Measurements from ENCODE around the gene HOGA1. TPM values are rescaled to one million over a fixed set of nuclear protein-coding genes. Genes with fewer than 3 reads are reported as not detected.

The HOGA1 gene
- total RNA-seq, 1 donor from 2014 or later = 2.1 TPM

DNA sequence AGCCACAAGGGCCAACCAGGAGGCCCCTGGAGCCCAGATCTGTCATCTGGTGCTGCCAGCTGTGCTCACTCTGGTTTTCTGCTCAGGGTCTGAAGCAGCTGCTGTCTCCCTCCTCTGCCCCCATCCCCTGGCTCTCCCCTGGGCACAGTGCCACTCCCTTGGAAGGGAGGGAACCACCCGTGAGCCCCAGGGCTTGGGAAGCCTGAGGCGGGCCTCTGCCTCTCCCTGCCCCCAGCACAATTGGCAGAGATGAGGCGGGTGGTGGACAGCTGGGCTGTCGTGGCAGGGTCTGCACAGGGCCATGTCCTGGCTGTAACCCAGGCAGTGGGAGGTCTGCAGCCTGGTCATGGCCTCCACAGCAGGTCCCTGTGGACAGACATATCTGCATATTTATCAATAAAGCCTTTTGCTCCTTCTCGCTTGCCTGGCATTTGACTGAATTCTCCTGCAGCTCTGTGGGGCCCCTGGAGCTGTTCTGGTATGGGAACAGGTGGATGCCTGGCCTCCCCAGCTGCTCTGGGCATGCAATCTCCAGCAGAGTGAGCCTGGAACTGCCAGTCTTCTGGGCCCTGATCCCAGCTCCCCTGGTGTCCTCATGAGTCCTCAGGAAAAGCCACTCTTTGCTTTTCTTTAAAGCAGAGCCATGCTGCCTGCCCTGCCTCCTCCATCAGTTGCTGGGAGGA is 13.3 kb upstream of the HOGA1 start:
- no peaks in the 10 kb centered on the region for H3K9me3 Mint-ChIP-seq
- H3K27ac Mint-ChIP-seq = peak overlapping the region; percentile 87
- H3K36me3 Mint-ChIP-seq = no peaks in the 10 kb centered on the region
- TF ChIP-seq, protein P1, sequence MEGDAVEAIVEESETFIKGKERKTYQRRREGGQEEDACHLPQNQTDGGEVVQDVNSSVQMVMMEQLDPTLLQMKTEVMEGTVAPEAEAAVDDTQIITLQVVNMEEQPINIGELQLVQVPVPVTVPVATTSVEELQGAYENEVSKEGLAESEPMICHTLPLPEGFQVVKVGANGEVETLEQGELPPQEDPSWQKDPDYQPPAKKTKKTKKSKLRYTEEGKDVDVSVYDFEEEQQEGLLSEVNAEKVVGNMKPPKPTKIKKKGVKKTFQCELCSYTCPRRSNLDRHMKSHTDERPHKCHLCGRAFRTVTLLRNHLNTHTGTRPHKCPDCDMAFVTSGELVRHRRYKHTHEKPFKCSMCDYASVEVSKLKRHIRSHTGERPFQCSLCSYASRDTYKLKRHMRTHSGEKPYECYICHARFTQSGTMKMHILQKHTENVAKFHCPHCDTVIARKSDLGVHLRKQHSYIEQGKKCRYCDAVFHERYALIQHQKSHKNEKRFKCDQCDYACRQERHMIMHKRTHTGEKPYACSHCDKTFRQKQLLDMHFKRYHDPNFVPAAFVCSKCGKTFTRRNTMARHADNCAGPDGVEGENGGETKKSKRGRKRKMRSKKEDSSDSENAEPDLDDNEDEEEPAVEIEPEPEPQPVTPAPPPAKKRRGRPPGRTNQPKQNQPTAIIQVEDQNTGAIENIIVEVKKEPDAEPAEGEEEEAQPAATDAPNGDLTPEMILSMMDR (conservative IDR thresholded peaks at IDR 0.05) = no peak
- DNase-seq (ENCODE audit: extremely low spot score, unreplicated experiment) = no peak
- H3K4me3 Mint-ChIP-seq = no peak overlapping the region
- no peaks in the 10 kb centered on the region for H3K27me3 Mint-ChIP-seq
- H3K4me1 Mint-ChIP-seq (ENCODE audit: unreplicated experiment) = no peaks in the 10 kb centered on the region

DNA sequence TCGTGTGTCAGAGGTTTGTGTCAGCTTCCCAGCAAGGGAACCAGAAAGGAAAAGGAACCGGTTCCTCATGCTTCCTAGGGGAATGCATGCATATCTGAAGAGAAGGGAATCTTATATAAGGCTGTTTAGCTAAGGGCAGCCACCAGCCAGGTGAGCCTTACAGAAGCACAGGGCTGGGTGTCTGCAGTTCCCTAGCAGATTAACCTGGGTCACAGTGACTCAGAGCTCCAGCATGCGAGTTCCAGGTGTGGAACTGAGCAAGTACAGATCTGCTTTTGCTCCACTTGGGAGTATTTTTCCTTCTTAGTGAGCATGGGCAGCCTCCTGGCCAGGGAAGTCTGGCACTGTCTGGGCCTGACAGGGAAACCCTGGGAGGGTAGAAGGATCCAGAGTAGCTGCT is 12.6 kb upstream of the HOGA1 start:
- TF ChIP-seq, protein P1 (conservative IDR thresholded peaks at IDR 0.05) = no peak
- H3K4me1 Mint-ChIP-seq (ENCODE audit: unreplicated experiment) = no peaks in the 10 kb centered on the region
- no peak for DNase-seq (ENCODE audit: extremely low spot score, unreplicated experiment)
- no peaks in the 10 kb centered on the region for H3K27me3 Mint-ChIP-seq
- H3K36me3 Mint-ChIP-seq = no peaks in the 10 kb centered on the region
- no peak overlapping the region for H3K4me3 Mint-ChIP-seq
- no peaks in the 10 kb centered on the region for H3K9me3 Mint-ChIP-seq
- peak overlapping the region; percentile 87 for H3K27ac Mint-ChIP-seq

DNA sequence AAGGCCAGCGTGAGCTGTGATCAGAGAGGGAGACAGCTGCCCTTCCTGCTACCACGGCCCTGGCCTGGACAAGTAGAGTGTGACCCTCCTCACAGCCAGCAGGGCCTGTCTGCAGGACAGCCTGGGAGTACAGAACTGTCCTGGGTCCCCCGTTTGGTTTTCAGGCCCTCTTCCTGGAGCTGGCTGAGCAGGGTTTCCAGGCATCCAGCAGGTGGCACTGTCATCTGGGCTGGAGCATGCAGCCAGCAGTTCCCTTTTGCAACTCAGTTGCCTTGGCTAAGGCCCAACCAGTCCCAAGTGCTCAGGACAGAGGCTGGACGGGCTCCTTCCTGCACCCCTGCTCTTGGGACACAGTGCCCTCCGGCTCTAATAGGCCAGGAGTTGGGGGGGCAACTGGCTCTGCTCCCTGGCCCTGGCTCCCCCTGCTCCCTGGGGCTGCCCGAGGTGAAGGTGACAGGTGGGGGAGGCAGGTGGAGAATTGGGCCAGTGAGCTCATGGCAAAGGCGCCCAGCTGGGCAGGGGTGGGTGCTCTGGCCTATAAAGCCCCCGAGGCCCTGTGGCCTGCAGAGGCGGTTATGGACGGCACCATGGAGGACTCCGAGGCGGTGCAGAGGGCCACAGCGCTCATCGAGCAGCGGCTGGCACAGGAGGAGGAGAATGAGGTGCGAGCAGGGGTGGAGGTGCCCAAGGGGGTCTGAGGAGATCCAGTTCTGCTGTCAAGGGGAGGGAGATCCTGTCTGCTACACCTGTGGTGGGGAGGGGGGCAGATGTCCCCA is 11.8 kb upstream of the HOGA1 start, which contains the start of gene ANKRD2:
Gene ANKRD2, plus strand, starts transcription at position 566 of the 776 bp plus-strand sequence. Its CDS starts 10 bp downstream, at position 576.
- Mint-ChIP-seq H3K27ac (peak within 1 kb of the TSS; percentile 87), H3K9me3 (no peaks in the 10 kb centered on the region), H3K36me3 (no peaks in the 10 kb centered on the region), H3K4me3 (no peak within 1 kb of the TSS), H3K27me3 (no peaks in the 10 kb centered on the region), H3K4me1 (ENCODE audit: unreplicated experiment) (no peaks in the 10 kb centered on the region)
- DNase-seq (ENCODE audit: extremely low spot score, unreplicated experiment) = no peak
- TF ChIP-seq, protein P1 (conservative IDR thresholded peaks at IDR 0.05) = peak; percentile 83

DNA sequence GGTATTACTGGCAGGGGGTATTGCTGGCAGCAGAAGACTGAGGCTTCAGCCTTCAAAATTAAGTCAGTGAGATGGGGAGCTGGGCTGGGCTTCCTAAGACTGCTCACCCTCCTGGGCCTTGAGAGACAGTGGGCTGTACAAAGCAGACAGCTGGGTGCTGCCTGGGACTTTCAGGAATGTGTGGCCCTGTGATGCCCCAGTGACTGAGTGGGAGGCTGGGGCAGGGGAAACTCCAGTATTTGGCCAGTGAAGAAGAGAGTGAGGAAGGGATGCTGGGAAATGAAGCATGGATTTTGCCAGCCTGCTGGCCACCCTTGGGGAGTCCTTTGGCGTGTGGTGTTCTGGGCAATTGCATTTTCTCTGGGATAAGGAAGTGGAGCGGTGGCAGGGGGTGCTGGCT is 11.2 kb upstream of the HOGA1 start:
- DNase-seq (ENCODE audit: extremely low spot score, unreplicated experiment) = no peak
- H3K36me3 Mint-ChIP-seq = no peaks in the 10 kb centered on the region
- H3K4me3 Mint-ChIP-seq = no peak overlapping the region
- H3K27me3 Mint-ChIP-seq = no peaks in the 10 kb centered on the region
- no peak overlapping the region for H3K27ac Mint-ChIP-seq
- TF ChIP-seq, protein P1 (conservative IDR thresholded peaks at IDR 0.05) = no peak
- H3K4me1 Mint-ChIP-seq (ENCODE audit: unreplicated experiment) = no peaks in the 10 kb centered on the region
- no peaks in the 10 kb centered on the region for H3K9me3 Mint-ChIP-seq

DNA sequence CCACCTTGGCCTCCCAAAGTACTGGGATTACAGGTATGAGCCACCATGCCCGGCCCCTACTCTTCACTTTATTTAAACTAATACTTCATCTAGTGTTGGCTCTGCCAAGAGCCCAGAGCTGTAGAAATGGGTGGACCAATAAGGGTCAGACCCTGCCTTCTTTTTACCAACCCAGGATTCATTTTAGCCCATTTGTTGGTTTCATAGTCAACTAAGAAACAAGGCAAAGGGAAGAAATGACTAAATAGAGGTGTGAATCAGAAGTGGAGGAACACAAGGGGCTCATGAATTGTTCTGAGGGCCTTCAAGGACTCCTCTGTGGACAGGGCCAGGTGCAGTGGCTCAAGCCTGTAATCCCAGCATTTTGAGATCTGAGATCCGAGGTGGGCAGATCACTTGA is 10.5 kb upstream of the HOGA1 start:
- Mint-ChIP-seq H3K27me3 (no peaks in the 10 kb centered on the region), H3K9me3 (no peaks in the 10 kb centered on the region), H3K4me1 (ENCODE audit: unreplicated experiment) (no peaks in the 10 kb centered on the region), H3K27ac (no peak overlapping the region), H3K4me3 (no peak overlapping the region), H3K36me3 (no peaks in the 10 kb centered on the region)
- no peak for DNase-seq (ENCODE audit: extremely low spot score, unreplicated experiment)
- TF ChIP-seq, protein P1 (conservative IDR thresholded peaks at IDR 0.05) = no peak

All from type B pancreatic cell (in vitro differentiated cells).